Left ventricle myocardium inferior (tissue), 1 donor: ENCODE results near the gene WDR33. TPM values are rescaled to one million over a fixed set of nuclear protein-coding genes. Genes with fewer than 3 reads are reported as not detected.

ENCODE experiments used
- DNase-seq: peaks from one replicate; pipeline ENCODE4 v3.0.0-alpha.2; 2020
- H3K27ac ChIP-seq: fragments of 200-600 bp; replicated peaks from 2 replicates; pipeline ENCODE4 v1.8.0; 2021
- H3K27me3 ChIP-seq: fragments of 200-600 bp; 2 replicates; pipeline ENCODE4 v1.8.0; 2021; ENCODE audit warnings: low read depth
- H3K36me3 ChIP-seq: fragments of 200-600 bp; 2 replicates; pipeline ENCODE4 v1.8.0; 2021
- H3K4me1 ChIP-seq: fragments of 200-600 bp; 2 replicates; pipeline ENCODE4 v1.8.0; 2021
- H3K4me3 ChIP-seq: fragments of 200-600 bp; 2 replicates; pipeline ENCODE4 v1.8.0; 2021; ENCODE audit warnings: mild to moderate bottlenecking, moderate library complexity
- H3K9me3 ChIP-seq: fragments of 200-600 bp; replicated peaks from 2 replicates; pipeline ENCODE4 v1.8.0; 2021
- intact Hi-C: fragments of 100-400 bp; cut with micrococcal nuclease; formaldehyde crosslinking; loops from one replicate; pipeline ENCODE4 v1.11.0; 2022
- total RNA-seq: library from RNA; stranded (reverse); fragmentation: NEBNext Ultra II Directional; extraction: Animal tissue kit (Norgen Biotek cat#: 25700); gene quantifications from one replicate; pipeline ENCODE4 v1.2.1, GENCODE V29; 2021
- TF ChIP-seq, protein P1 (sequence below): fragments of 200-600 bp; IDR thresholded peaks from 2 replicates; pipeline ENCODE4 v1.8.0; 2021; ENCODE audit warnings: antibody characterized with exemption, mild to moderate bottlenecking, borderline replicate concordance
- donor health status: DM: no; HTN: yes; CAD: no; lungs with severe emphysema.

Gene WDR33
- total RNA-seq, 1 donor from 2014 or later = 38.9 TPM

DNA sequence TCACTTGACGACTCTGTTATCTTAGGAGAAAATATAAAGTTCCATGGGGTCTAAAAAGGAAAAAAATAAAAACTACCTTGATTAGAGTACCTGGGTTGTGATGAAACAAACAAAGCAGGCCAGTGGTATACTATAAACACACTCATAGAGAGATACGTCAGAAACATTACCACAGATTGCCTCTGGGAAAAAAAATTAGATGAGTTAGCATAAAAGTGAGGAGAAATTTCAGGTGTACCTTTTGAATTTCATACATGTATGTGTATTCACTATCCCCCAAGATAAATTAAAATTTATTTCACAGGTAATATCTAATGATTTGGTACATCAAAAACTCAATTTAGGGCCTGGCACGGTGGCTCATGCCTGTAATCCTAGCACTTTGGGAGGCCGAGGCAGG lies 18.2 kb downstream of the WDR33 start:
- intact Hi-C loops = no loop called here
- TF ChIP-seq, protein P1, sequence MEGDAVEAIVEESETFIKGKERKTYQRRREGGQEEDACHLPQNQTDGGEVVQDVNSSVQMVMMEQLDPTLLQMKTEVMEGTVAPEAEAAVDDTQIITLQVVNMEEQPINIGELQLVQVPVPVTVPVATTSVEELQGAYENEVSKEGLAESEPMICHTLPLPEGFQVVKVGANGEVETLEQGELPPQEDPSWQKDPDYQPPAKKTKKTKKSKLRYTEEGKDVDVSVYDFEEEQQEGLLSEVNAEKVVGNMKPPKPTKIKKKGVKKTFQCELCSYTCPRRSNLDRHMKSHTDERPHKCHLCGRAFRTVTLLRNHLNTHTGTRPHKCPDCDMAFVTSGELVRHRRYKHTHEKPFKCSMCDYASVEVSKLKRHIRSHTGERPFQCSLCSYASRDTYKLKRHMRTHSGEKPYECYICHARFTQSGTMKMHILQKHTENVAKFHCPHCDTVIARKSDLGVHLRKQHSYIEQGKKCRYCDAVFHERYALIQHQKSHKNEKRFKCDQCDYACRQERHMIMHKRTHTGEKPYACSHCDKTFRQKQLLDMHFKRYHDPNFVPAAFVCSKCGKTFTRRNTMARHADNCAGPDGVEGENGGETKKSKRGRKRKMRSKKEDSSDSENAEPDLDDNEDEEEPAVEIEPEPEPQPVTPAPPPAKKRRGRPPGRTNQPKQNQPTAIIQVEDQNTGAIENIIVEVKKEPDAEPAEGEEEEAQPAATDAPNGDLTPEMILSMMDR = no peak
- peaks cover 72% of the 10 kb centered on the region for H3K4me1 ChIP-seq

DNA sequence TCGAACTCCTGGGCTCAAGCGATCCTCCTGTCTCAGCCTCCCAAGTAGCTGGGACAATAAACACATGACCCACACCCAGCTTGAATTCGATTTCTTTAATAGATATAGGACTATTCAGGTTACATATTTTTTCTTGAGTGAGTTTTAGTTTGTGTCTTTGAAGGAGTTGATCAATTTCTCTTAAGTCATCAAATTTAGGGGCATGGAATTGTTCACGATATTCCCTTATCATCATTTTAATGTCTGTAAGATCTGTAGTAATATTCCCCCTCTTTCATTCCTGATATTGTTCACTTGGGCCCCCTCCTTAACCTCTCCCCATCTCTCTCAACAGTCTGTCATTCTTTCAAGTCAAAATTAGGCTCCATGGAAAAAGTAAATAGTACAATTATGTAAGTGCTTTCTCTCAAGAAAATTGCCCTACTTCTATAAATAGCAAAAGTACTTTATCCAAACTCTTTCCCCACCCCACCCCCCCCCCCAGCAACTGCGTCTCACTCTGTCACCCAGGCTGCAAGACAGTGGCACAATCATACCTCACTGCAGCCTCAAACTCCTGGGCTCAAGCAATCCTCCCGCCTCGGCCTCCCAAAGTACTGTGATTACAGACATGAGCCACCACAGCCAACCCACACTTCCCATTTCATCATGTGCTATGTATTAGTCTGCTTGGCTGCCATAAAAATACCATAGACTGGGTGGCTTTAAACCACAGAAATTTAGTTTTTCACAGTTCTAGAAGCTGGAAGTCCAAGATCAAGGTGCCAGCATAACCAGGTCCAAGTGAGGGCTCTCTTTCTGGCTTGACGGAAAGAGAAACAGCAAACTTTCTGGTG lies 20.1 kb downstream of the WDR33 start:
- Histone ChIP-seq H3K27me3 (no peaks in the 10 kb centered on the region), H3K27ac (no peak overlapping the region), H3K36me3 (no peaks in the 10 kb centered on the region), H3K4me3 (no peak overlapping the region), H3K4me1 (peaks cover 55% of the 10 kb centered on the region), H3K9me3 (no peaks in the 10 kb centered on the region)
- intact Hi-C loops = no loop called here
- no peak for DNase-seq
- TF ChIP-seq, protein P1 = no peak

More for the DNA sequence above, 18.2 kb downstream of the WDR33 start:
- Histone ChIP-seq H3K27ac (no peak overlapping the region), H3K27me3 (no peaks in the 10 kb centered on the region), H3K9me3 (no peaks in the 10 kb centered on the region), H3K4me3 (no peak overlapping the region), H3K36me3 (no peaks in the 10 kb centered on the region)
- DNase-seq = no peak

DNA sequence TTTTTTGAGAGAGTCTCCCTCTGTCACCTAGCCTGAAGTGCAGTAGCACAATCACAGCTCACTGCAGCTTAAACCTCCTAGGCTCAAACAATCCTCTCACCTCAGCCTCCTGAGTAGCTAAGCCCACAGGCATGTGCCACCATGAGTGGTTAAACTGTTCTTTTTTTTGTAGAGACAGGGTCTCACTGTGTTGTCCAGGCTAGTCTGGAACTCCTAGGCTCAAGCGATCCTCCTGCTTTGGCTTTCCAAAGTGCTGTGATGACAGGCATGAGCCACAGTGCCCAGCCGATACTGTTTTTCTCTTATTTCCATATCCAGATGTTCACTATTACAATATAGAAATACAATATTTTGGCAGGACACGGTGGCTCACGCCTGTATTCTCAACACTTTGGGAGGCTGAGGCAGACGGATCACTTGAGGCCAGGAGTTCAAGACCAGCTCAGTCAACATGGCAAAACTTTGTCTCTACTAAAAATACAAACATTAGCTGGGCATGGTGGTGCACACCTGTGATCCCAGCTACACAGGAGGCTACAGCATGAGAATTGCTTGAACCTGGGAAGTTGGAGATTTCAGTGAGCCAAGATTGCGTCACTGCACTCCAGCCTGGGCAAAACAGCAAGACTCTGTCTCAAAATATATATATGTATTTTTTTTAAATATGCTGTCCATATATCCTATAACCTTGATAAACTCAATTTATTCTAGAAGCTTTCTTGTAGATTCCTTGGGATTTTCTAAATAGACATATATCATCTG lies 24.7 kb downstream of the WDR33 start:
- TF ChIP-seq, protein P1 = no peak
- no peak for DNase-seq
- Histone ChIP-seq H3K4me1 (peaks cover 53% of the 10 kb centered on the region), H3K36me3 (no peaks in the 10 kb centered on the region), H3K9me3 (no peaks in the 10 kb centered on the region), H3K27me3 (no peaks in the 10 kb centered on the region), H3K4me3 (no peak overlapping the region), H3K27ac (no peak overlapping the region)
- intact Hi-C loops = no loop called here

DNA sequence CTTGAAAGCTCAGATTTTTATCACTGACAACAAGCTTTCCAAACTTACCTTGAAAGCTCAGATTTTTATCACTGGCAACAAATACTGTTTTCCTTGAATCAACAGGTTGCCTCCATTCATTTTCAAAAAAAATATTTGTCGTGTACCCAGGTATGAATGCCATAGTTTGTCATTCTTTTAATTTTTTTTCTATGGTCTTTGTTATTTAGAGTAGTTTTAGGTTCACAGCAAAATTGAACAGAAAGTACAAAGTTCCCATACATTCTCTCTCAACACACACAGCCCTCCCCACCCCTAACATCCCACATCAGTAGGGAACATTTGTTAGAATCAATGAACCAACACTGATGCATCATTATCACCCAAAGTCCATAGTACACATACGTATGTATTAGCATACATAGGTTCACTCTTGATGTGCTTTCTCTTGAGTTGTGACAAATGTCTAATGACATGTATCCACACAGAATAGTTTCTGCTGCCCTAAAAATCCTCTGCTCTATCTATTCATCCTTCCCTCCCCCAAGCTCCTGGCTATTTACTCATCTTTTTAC lies 25.9 kb downstream of the WDR33 start:
- H3K4me3 ChIP-seq = no peak overlapping the region
- no peaks in the 10 kb centered on the region for H3K9me3 ChIP-seq
- H3K36me3 ChIP-seq = no peaks in the 10 kb centered on the region
- no peaks in the 10 kb centered on the region for H3K27me3 ChIP-seq
- intact Hi-C loops = no loop called here
- H3K4me1 ChIP-seq = peaks cover 46% of the 10 kb centered on the region
- TF ChIP-seq, protein P1 = no peak
- no peak overlapping the region for H3K27ac ChIP-seq
- DNase-seq = no peak

DNA sequence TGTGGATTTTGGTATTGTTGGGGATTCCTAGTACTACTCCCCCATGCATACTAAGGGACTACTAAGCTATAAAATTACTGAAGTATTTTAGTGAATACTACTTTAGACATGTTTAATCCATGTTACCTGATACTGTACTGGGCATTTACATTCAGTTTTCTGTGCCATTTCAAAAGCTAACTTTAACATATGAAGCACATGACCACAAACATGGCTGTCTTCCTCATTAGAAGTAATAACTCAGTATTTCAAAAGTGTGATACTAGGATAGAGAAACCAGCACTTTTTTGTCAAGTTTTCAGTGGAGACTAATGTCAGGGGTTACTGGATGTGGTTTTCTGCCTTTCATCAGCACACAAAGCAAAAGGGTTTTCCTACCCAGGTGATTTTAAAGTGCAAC lies 27.9 kb downstream of the WDR33 start:
- Histone ChIP-seq H3K27me3 (no peaks in the 10 kb centered on the region), H3K9me3 (no peaks in the 10 kb centered on the region), H3K36me3 (no peaks in the 10 kb centered on the region), H3K4me1 (peaks cover 52% of the 10 kb centered on the region), H3K27ac (no peak overlapping the region), H3K4me3 (no peak overlapping the region)
- DNase-seq = no peak
- intact Hi-C loops = no loop called here
- TF ChIP-seq, protein P1 = no peak
